Measurements from ENCODE around the gene DDX10. TPM values are rescaled to one million over a fixed set of nuclear protein-coding genes. Genes with fewer than 3 reads are reported as not detected.

The DDX10 gene
- polyA plus RNA-seq, 1 of the 3 experiments (the other 2 are of a cell fraction), result 35.8 TPM

DNA sequence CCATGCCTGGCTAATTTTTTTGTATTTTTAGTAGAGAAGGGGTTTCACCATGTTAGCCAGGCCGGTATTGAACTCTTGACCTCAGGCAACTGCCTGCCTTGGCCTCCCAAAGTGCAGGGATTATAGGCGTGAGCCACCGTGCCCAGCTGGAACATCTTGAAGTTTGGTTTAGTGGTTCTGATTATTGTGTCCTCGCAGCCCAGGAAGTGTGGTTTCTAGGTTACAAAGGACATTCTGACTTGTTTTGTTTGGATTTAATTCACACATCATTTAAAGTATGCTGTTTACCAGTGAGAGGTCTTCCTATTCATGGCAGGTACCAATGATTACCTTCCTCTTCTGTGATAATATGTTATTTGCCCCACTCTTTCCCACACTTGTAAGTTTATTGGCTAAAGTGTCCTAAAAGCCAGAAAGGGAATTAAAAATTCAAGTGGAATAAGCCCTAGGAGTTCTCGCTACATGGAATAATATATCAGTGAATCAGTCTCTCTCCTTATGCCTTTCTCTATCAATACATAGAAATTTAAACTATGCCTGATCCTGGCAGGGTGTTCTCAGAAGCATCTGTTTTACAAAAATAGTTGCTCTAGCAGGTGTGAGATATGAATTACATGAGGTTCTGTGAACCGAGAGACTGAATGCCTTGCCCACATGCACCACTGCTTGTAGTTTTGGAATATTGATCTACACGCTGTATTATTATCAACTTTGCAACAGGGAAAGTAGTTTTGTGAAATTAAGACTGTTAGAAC, 263.1 kb downstream of the DDX10 start:
- Histone ChIP-seq H3K4me3 (ENCODE audit: low read depth in 2 of 2, low read length in 1 of 2) (no peak overlapping the region), H3K4me2 (no peak overlapping the region), H3K4me1 (ENCODE audit: control insufficient read depth in 1 of 2, insufficient read depth in 2 of 2, low read depth in 1 of 2, low read length in 1 of 2) (peaks cover 0 to 24% of the 10 kb centered on the region in 2 experiments; a peak in 3 of 4 replicates), H3K79me2 (ENCODE audit: insufficient read depth) (peaks cover 26% of the 10 kb centered on the region), H3K27me3 (ENCODE audit: insufficient read depth) (no peaks in the 10 kb centered on the region), H3K9ac (no peak overlapping the region), H3F3A (replicated peaks; ENCODE audit: insufficient read depth) (peaks cover 37% of the 10 kb centered on the region), H3K36me3 (replicated peaks in 1 of 2; ENCODE audit: control insufficient read depth in 1 of 2, insufficient read depth in 2 of 2, low read length in 1 of 2) (no peaks in the 10 kb centered on the region), H3K9me2 (no peaks in the 10 kb centered on the region), H3K27ac (ENCODE audit: low read depth in 2 of 2, low read length in 1 of 2) (peak overlapping the region in 1 of 2 experiments; percentile 93; a peak in 2 of 4 replicates), H2AFZ (ENCODE audit: low read depth) (no peak overlapping the region), H4K20me1 (ENCODE audit: insufficient read depth) (no peaks in the 10 kb centered on the region), H3K9me3 (no peaks in the 10 kb centered on the region)
- DNase-seq, result no peak
- ChIA-PET CTCF (interaction anchor here (0.6 kb wide), 1 partner anchor 1703 kb away, joined by 3 read pairs; no protein-coding TSS in a partner anchor), POLR2A (no interaction called here)
- TF ChIP-seq MXI1 (IDR thresholded peaks at IDR 0.05; ENCODE audit: low read depth, low read length) (no peak), FOSL2 (IDR thresholded peaks at IDR 0.05; ENCODE audit: borderline replicate concordance, low read depth) (no peak), RCOR1 (IDR thresholded peaks at IDR 0.05; ENCODE audit: low read length) (no peak)
- WGBS (ENCODE audit: low lambda C conversion rate), result 92% methylated on average over 6 of the region's 7 CpGs

- CTCF ChIA-PET, result no interaction called here
- H3K27ac ChIP-seq (ENCODE audit: low read depth in 2 of 2, low read length in 1 of 2), result peak overlapping the region in 1 of 2 experiments; percentile 93; a peak in 2 of 4 replicates
- peak overlapping the region in 1 of 2 experiments; percentile 44; a peak in 2 of 4 replicates for H3K4me3 ChIP-seq (ENCODE audit: low read depth in 2 of 2, low read length in 1 of 2)
- H3K36me3 ChIP-seq (replicated peaks in 1 of 2; ENCODE audit: control insufficient read depth in 1 of 2, insufficient read depth in 2 of 2, low read length in 1 of 2), result no peaks in the 10 kb centered on the region
- no peak for DNase-seq
- H3K9me2 ChIP-seq, result no peaks in the 10 kb centered on the region
- peak overlapping the region; percentile 60 for H3K9ac ChIP-seq
- H3K4me1 ChIP-seq (ENCODE audit: control insufficient read depth in 1 of 2, insufficient read depth in 2 of 2, low read depth in 1 of 2, low read length in 1 of 2), result peaks cover 0 to 37% of the 10 kb centered on the region in 2 experiments; a peak in 3 of 4 replicates
- no peak overlapping the region for H2AFZ ChIP-seq (ENCODE audit: low read depth)
- POLR2A ChIA-PET, result no interaction called here
- WGBS (ENCODE audit: low lambda C conversion rate), result 12% methylated on average over 1 of the region's 1 CpG
- no peaks in the 10 kb centered on the region for H3K9me3 ChIP-seq
- H3K4me2 ChIP-seq, result peak overlapping the region; percentile 56; the same call in 1 of the 2 replicates
- H4K20me1 ChIP-seq (ENCODE audit: insufficient read depth), result no peaks in the 10 kb centered on the region
- H3F3A ChIP-seq (replicated peaks; ENCODE audit: insufficient read depth), result peaks cover 47% of the 10 kb centered on the region
- H3K79me2 ChIP-seq (ENCODE audit: insufficient read depth), result peaks cover 38% of the 10 kb centered on the region
- no peaks in the 10 kb centered on the region for H3K27me3 ChIP-seq (ENCODE audit: insufficient read depth)
- TF ChIP-seq FOXM1 (IDR thresholded peaks at IDR 0.05; ENCODE audit: low read depth), result peak; percentile 71; the same call in 1 of the 2 replicates
- no peak for TF ChIP-seq EZH2phosphoT487 (IDR thresholded peaks at IDR 0.05; ENCODE audit: borderline replicate concordance, low read depth)
- TF ChIP-seq, protein P1, sequence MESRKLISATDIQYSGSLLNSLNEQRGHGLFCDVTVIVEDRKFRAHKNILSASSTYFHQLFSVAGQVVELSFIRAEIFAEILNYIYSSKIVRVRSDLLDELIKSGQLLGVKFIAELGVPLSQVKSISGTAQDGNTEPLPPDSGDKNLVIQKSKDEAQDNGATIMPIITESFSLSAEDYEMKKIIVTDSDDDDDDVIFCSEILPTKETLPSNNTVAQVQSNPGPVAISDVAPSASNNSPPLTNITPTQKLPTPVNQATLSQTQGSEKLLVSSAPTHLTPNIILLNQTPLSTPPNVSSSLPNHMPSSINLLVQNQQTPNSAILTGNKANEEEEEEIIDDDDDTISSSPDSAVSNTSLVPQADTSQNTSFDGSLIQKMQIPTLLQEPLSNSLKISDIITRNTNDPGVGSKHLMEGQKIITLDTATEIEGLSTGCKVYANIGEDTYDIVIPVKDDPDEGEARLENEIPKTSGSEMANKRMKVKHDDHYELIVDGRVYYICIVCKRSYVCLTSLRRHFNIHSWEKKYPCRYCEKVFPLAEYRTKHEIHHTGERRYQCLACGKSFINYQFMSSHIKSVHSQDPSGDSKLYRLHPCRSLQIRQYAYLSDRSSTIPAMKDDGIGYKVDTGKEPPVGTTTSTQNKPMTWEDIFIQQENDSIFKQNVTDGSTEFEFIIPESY (IDR thresholded peaks at IDR 0.05; ENCODE audit: borderline replicate concordance, low read depth), result no peak
- peak; percentile 92 for TF ChIP-seq JUND (IDR thresholded peaks at IDR 0.05)
- peak; percentile 50; the same call in 1 of the 2 replicates for TF ChIP-seq RXRA (IDR thresholded peaks at IDR 0.05; ENCODE audit: borderline replicate concordance, low read depth)
- no peak for TF ChIP-seq CHD2 (IDR thresholded peaks at IDR 0.05; ENCODE audit: low read length, partially characterized antibody)
- no peak for TF ChIP-seq REST (IDR thresholded peaks at IDR 0.05; ENCODE audit: low read depth, low read length)
- no peak for TF ChIP-seq MXI1 (IDR thresholded peaks at IDR 0.05; ENCODE audit: low read depth, low read length)
- no peak for TF ChIP-seq SIN3A (IDR thresholded peaks at IDR 0.05; ENCODE audit: borderline replicate concordance, low read depth, low read length)
- TF ChIP-seq NRF1 (IDR thresholded peaks at IDR 0.05; ENCODE audit: low read depth, low read length), result no peak
- peak; percentile 67 for TF ChIP-seq NFIC (IDR thresholded peaks at IDR 0.05; ENCODE audit: borderline replicate concordance)
- TF ChIP-seq POLR2AphosphoS5 (IDR thresholded peaks at IDR 0.05; ENCODE audit: low read depth, low read length), result no peak
- no peak for TF ChIP-seq USF1 (IDR thresholded peaks at IDR 0.05; ENCODE audit: borderline replicate concordance, low read depth)
- TF ChIP-seq SMC3 (IDR thresholded peaks at IDR 0.05; ENCODE audit: low read depth, low read length), result no peak
- TF ChIP-seq TEAD4 (IDR thresholded peaks at IDR 0.05; ENCODE audit: borderline replicate concordance, insufficient read depth), result peak; percentile 76; the same call in 1 of the 2 replicates
- peak in 1 of 2 experiments; percentile 88; a peak in 1 of 4 replicates for TF ChIP-seq EP300 (IDR thresholded peaks at IDR 0.05; ENCODE audit: borderline replicate concordance in 1 of 2, low read depth in 1 of 2, low read length in 1 of 2)
- no peak for TF ChIP-seq RFX5 (IDR thresholded peaks at IDR 0.05; ENCODE audit: low read length)
- TF ChIP-seq ELF1 (IDR thresholded peaks at IDR 0.05), result no peak; the same call in 1 of the 2 replicates
These were observed 264.4 kb downstream of the DDX10 start for GRCh38 chr11:108929241-108929640.

Data from SK-N-SH (cell line).